Suprapubic skin (tissue), 4 donors: ENCODE data around the gene CYP4F11. TPM values are rescaled to one million over a fixed set of nuclear protein-coding genes. Genes with fewer than 3 reads are reported as not detected.

Experiments used
- DNase-seq, 2 donors: peaks; one replicate each; pipeline ENCODE4 v3.0.0-alpha.2; 2019; ENCODE audit warnings: low spot score in 2 of 2
- H3K27ac ChIP-seq: fragments of 200-600 bp; sonication (generic); one replicate; pipeline ENCODE4 v1.5.1; 2019
- H3K27me3 ChIP-seq: fragments of 200-600 bp; sonication (generic); one replicate; pipeline ENCODE4 v1.5.1; 2019
- H3K36me3 ChIP-seq: fragments of 200-600 bp; sonication (generic); one replicate; pipeline ENCODE4 v1.5.1; 2019
- H3K4me1 ChIP-seq: fragments of 200-600 bp; sonication (generic); one replicate; pipeline ENCODE4 v1.5.1; 2019
- H3K4me3 ChIP-seq: fragments of 200-600 bp; sonication (generic); one replicate; pipeline ENCODE4 v1.5.1; 2019; ENCODE audit warnings: mild to moderate bottlenecking
- H3K9me3 ChIP-seq: fragments of 200-600 bp; sonication (generic); one replicate; pipeline ENCODE4 v1.5.1; 2019
- EP300 ChIP-seq: sonication (generic); formaldehyde crosslinking; IDR thresholded peaks from one replicate; pipeline ENCODE4 v1.6.1; 2017; ENCODE audit warnings: antibody characterized with exemption
- POLR2A ChIP-seq, 2 donors: fragments of 450-650 bp; IDR thresholded peaks; one replicate each; pipeline ENCODE4 v1.6.1; 2017; ENCODE audit warnings: antibody characterized with exemption in 2 of 2, mild to moderate bottlenecking in 2 of 2, moderate library complexity in 2 of 2
- POLR2AphosphoS5 ChIP-seq, 3 donors: sonication (generic); formaldehyde crosslinking; IDR thresholded peaks; one replicate each; pipeline ENCODE4 v1.6.1; 2017; ENCODE audit warnings: antibody characterized with exemption in 3 of 3
- WGBS: methylation state at CpG from one replicate; pipeline ENCODE4 v1.1.5; 2018; 5-methylcytosine and 5-hydroxymethylcytosine counted together
- total RNA-seq, 4 donors: library from RNA; depleted of rRNA; stranded (reverse); fragments of >200 nt; gene quantifications; one replicate each; pipeline ENCODE4 v1.1.0, GENCODE V29; 2016
- TF ChIP-seq, protein P1 (sequence below), 2 donors: fragments of 200-600 bp in 1 of 2; fragments of 450-650 bp in 1 of 2; sonication (generic) in 1 of 2; IDR thresholded peaks; one replicate each; pipeline ENCODE4 v1.5.1; 2016 to 2019; ENCODE audit warnings: antibody characterized with exemption in 2 of 2, mild to moderate bottlenecking in 1 of 2, moderate library complexity in 1 of 2

The CYP4F11 gene
- total RNA-seq, 4 donors from 2014 or later = 0.19 to 1.3 (median 0.72) TPM

- no peak for DNase-seq
- 37% methylated on average over 5 of the region's 5 CpGs for WGBS
- no peaks in the 10 kb centered on the region for H3K36me3 ChIP-seq
- no peak overlapping the region for H3K27ac ChIP-seq
- H3K9me3 ChIP-seq = no peaks in the 10 kb centered on the region
- H3K4me3 ChIP-seq = no peak overlapping the region
- H3K27me3 ChIP-seq = peaks cover 6% of the 10 kb centered on the region
- H3K4me1 ChIP-seq = no peaks in the 10 kb centered on the region
- TF ChIP-seq POLR2A (IDR thresholded peaks at IDR 0.05) (no peak), POLR2AphosphoS5 (IDR thresholded peaks at IDR 0.05) (no peak), EP300 (no peak)
- TF ChIP-seq, protein P1, sequence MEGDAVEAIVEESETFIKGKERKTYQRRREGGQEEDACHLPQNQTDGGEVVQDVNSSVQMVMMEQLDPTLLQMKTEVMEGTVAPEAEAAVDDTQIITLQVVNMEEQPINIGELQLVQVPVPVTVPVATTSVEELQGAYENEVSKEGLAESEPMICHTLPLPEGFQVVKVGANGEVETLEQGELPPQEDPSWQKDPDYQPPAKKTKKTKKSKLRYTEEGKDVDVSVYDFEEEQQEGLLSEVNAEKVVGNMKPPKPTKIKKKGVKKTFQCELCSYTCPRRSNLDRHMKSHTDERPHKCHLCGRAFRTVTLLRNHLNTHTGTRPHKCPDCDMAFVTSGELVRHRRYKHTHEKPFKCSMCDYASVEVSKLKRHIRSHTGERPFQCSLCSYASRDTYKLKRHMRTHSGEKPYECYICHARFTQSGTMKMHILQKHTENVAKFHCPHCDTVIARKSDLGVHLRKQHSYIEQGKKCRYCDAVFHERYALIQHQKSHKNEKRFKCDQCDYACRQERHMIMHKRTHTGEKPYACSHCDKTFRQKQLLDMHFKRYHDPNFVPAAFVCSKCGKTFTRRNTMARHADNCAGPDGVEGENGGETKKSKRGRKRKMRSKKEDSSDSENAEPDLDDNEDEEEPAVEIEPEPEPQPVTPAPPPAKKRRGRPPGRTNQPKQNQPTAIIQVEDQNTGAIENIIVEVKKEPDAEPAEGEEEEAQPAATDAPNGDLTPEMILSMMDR (IDR thresholded peaks at IDR 0.05) = no peak
These were observed 37.0 kb upstream of the CYP4F11 start for GRCh38 chr19:15971224-15971780.

GRCh38 chr19:15964231-15964630, 29.9 kb upstream of the CYP4F11 start:
- Histone ChIP-seq H3K4me1 (no peaks in the 10 kb centered on the region), H3K9me3 (peaks cover 3% of the 10 kb centered on the region), H3K36me3 (no peaks in the 10 kb centered on the region), H3K27ac (no peak overlapping the region), H3K4me3 (no peak overlapping the region), H3K27me3 (peaks cover 25% of the 10 kb centered on the region)
- no peak for DNase-seq
- TF ChIP-seq POLR2AphosphoS5 (IDR thresholded peaks at IDR 0.05) (no peak), POLR2A (IDR thresholded peaks at IDR 0.05) (no peak), EP300 (no peak)
- TF ChIP-seq, protein P1 (IDR thresholded peaks at IDR 0.05) = no peak
- WGBS = 66% methylated on average over 2 of the region's 2 CpGs

DNA sequence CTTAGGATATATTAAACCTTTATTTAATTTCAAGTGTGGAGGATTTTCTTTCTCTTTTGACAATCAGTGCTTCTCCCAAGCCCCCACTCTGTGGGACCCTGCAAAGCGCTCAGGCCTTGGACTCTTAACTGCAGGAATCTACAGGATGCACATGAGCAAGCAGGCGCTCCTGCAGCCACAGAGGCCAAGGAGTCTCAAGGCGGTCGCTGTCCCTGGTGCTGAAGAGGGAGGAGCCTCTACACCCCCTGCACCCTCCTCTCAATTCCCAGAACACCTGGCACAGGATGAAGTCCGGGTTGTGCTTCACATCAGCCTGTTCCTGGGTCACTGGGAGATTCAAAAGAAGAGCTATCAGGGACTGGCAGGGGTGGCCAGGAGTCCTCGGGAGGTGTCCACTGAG, 28.0 kb upstream of the CYP4F11 start:
- Histone ChIP-seq H3K4me1 (no peaks in the 10 kb centered on the region), H3K27ac (no peak overlapping the region), H3K9me3 (peaks cover 3% of the 10 kb centered on the region), H3K4me3 (no peak overlapping the region), H3K36me3 (no peaks in the 10 kb centered on the region), H3K27me3 (peaks cover 23% of the 10 kb centered on the region)
- TF ChIP-seq POLR2A (IDR thresholded peaks at IDR 0.05) (no peak), EP300 (no peak), POLR2AphosphoS5 (IDR thresholded peaks at IDR 0.05) (no peak)
- TF ChIP-seq, protein P1 (IDR thresholded peaks at IDR 0.05) = no peak
- WGBS = 81% methylated on average over 4 of the region's 6 CpGs
- no peak for DNase-seq

DNA sequence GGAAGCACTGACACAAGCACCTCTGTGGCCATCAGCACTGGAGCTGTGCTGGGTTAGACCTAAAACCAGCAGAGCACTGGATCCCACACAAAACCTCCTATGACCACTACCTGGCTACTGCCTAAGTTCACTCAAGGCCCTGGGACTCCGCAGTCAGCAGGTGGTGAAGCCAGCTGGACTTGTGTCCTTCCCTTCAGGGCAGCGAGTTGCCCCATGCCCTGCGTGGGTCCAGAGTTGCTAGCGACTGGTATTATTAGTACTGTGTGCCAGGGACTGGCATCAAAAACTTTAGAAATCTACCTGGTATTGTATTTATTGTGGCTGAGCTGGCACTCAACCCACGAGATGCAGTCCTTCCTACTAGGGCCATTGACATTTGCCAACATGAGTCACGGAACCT, 20.5 kb upstream of the CYP4F11 start:
- TF ChIP-seq EP300 (no peak), POLR2AphosphoS5 (IDR thresholded peaks at IDR 0.05) (no peak), POLR2A (IDR thresholded peaks at IDR 0.05) (no peak)
- TF ChIP-seq, protein P1 (IDR thresholded peaks at IDR 0.05) = no peak
- DNase-seq = no peak
- Histone ChIP-seq H3K27ac (no peak overlapping the region), H3K27me3 (peaks cover 35% of the 10 kb centered on the region), H3K9me3 (no peaks in the 10 kb centered on the region), H3K4me1 (no peaks in the 10 kb centered on the region), H3K36me3 (no peaks in the 10 kb centered on the region), H3K4me3 (no peak overlapping the region)
- WGBS = 59% methylated on average over 4 of the region's 6 CpGs

GRCh38 chr19:15948223-15949058, 14.1 kb upstream of the CYP4F11 start, which contains the start of gene OR10H4:
Gene OR10H4 (plus strand): TSS chr19:15949008. CDS start chr19:15949008, 0 bp downstream.
- Histone ChIP-seq H3K27ac (no peak within 1 kb of the TSS), H3K4me1 (no peaks in the 10 kb centered on the region), H3K27me3 (peaks cover 7% of the 10 kb centered on the region), H3K36me3 (no peaks in the 10 kb centered on the region), H3K4me3 (no peak within 1 kb of the TSS), H3K9me3 (peaks cover 16% of the 10 kb centered on the region)
- TF ChIP-seq, protein P1 (IDR thresholded peaks at IDR 0.05) = no peak
- no peak for TF ChIP-seq POLR2A (IDR thresholded peaks at IDR 0.05)
- no peak for TF ChIP-seq POLR2AphosphoS5 (IDR thresholded peaks at IDR 0.05)
- TF ChIP-seq EP300 = no peak
- DNase-seq = no peak
